Bronchial epithelial cell (primary cell): Measurements from ENCODE around the gene BRINP1. TPM values are rescaled to one million over a fixed set of nuclear protein-coding genes. Genes with fewer than 3 reads are reported as not detected.

Experiments
- DNase-seq: peaks from one replicate; pipeline ENCODE4 v3.0.0-alpha.2; 2010; ENCODE audit warnings: low read depth
- FAIRE-seq: peaks from 2 replicates; lab custom pipeline; 2011; peaks lifted over from hg19 to GRCh38; lab: Jason Lieb, UNC
- H3K27me3 ChIP-seq: 2 replicates; pipeline ENCODE4 v1.5.1; 2011; ENCODE audit warnings: low read length; ENCODE audit not compliant: control insufficient read depth, insufficient read depth
- H3K36me3 ChIP-seq: 2 replicates; pipeline ENCODE4 v1.5.1; 2011; ENCODE audit warnings: low read length; ENCODE audit not compliant: control insufficient read depth, insufficient read depth
- H3K4me3 ChIP-seq: 2 replicates; pipeline ENCODE4 v1.5.1; 2011; ENCODE audit warnings: mild to moderate bottlenecking, low read depth, low read length, control low read depth
- CTCF ChIP-seq: IDR thresholded peaks from 2 replicates; pipeline ENCODE4 v1.5.1; 2011; ENCODE audit warnings: mild to moderate bottlenecking, moderate library complexity, low read length, control low read depth, inconsistent platforms; ENCODE audit not compliant: insufficient read depth, severe bottlenecking
- total RNA-seq: library from RNA; depleted of rRNA; stranded (reverse); fragments of >200 nt; gene quantifications from 2 replicates; pipeline ENCODE4 v1.2.1, GENCODE V29; 2014

The BRINP1 gene
- total RNA-seq, 1 donor from 2014 or later = 1.6 TPM

GRCh38 chr9:119227422-119227821, 141.8 kb downstream of the BRINP1 start:
- Histone ChIP-seq H3K36me3 (no peaks in the 10 kb centered on the region), H3K4me3 (no peak overlapping the region), H3K27me3 (no peaks in the 10 kb centered on the region)
- TF ChIP-seq CTCF = no peak
- DNase-seq (no peak), FAIRE-seq (no peak)

GRCh38 chr9:119224431-119224830, 144.8 kb downstream of the BRINP1 start:
- no peak for FAIRE-seq
- DNase-seq = no peak
- Histone ChIP-seq H3K4me3 (no peak overlapping the region), H3K36me3 (no peaks in the 10 kb centered on the region), H3K27me3 (no peaks in the 10 kb centered on the region)
- no peak for TF ChIP-seq CTCF

GRCh38 chr9:119221276-119221675, 148.0 kb downstream of the BRINP1 start:
- Histone ChIP-seq H3K27me3 (no peaks in the 10 kb centered on the region), H3K36me3 (no peaks in the 10 kb centered on the region), H3K4me3 (no peak overlapping the region)
- no peak for TF ChIP-seq CTCF
- FAIRE-seq (no peak), DNase-seq (no peak)

- TF ChIP-seq CTCF = no peak
- FAIRE-seq (no peak), DNase-seq (no peak)
- H3K36me3 ChIP-seq = no peaks in the 10 kb centered on the region
- no peak overlapping the region for H3K4me3 ChIP-seq
- H3K27me3 ChIP-seq = no peaks in the 10 kb centered on the region
Measured at GRCh38 chr9:119218293-119218692, 150.9 kb downstream of the BRINP1 start.

- Histone ChIP-seq H3K27me3 (no peaks in the 10 kb centered on the region), H3K36me3 (no peaks in the 10 kb centered on the region), H3K4me3 (no peak overlapping the region)
- TF ChIP-seq CTCF = no peak
- no peak for DNase-seq
- FAIRE-seq = no peak
Measured at GRCh38 chr9:119216651-119217331, 152.4 kb downstream of the BRINP1 start.

GRCh38 chr9:119215651-119216050, 153.6 kb downstream of the BRINP1 start:
- H3K4me3 ChIP-seq = no peak overlapping the region
- no peaks in the 10 kb centered on the region for H3K36me3 ChIP-seq
- FAIRE-seq = no peak
- H3K27me3 ChIP-seq = no peaks in the 10 kb centered on the region
- DNase-seq = no peak
- no peak for TF ChIP-seq CTCF
